Suprapubic skin (tissue), 4 donors: ENCODE data around the gene HIVEP3. TPM values are rescaled to one million over a fixed set of nuclear protein-coding genes. Genes with fewer than 3 reads are reported as not detected.

Experiments
- DNase-seq, 2 donors: peaks; one replicate each; pipeline ENCODE4 v3.0.0-alpha.2; 2019; ENCODE audit warnings: low spot score in 2 of 2
- H3K27ac ChIP-seq: fragments of 200-600 bp; sonication (generic); one replicate; pipeline ENCODE4 v1.5.1; 2019
- H3K27me3 ChIP-seq: fragments of 200-600 bp; sonication (generic); one replicate; pipeline ENCODE4 v1.5.1; 2019
- H3K36me3 ChIP-seq: fragments of 200-600 bp; sonication (generic); one replicate; pipeline ENCODE4 v1.5.1; 2019
- H3K4me1 ChIP-seq: fragments of 200-600 bp; sonication (generic); one replicate; pipeline ENCODE4 v1.5.1; 2019
- H3K4me3 ChIP-seq: fragments of 200-600 bp; sonication (generic); one replicate; pipeline ENCODE4 v1.5.1; 2019; ENCODE audit warnings: mild to moderate bottlenecking
- H3K9me3 ChIP-seq: fragments of 200-600 bp; sonication (generic); one replicate; pipeline ENCODE4 v1.5.1; 2019
- EP300 ChIP-seq: sonication (generic); formaldehyde crosslinking; IDR thresholded peaks from one replicate; pipeline ENCODE4 v1.6.1; 2017; ENCODE audit warnings: antibody characterized with exemption
- POLR2A ChIP-seq, 2 donors: fragments of 450-650 bp; IDR thresholded peaks; one replicate each; pipeline ENCODE4 v1.6.1; 2017; ENCODE audit warnings: antibody characterized with exemption in 2 of 2, mild to moderate bottlenecking in 2 of 2, moderate library complexity in 2 of 2
- POLR2AphosphoS5 ChIP-seq, 3 donors: sonication (generic); formaldehyde crosslinking; IDR thresholded peaks; one replicate each; pipeline ENCODE4 v1.6.1; 2017; ENCODE audit warnings: antibody characterized with exemption in 3 of 3
- WGBS: methylation state at CpG from one replicate; pipeline ENCODE4 v1.1.5; 2018; 5-methylcytosine and 5-hydroxymethylcytosine counted together
- total RNA-seq, 4 donors: library from RNA; depleted of rRNA; stranded (reverse); fragments of >200 nt; gene quantifications; one replicate each; pipeline ENCODE4 v1.1.0, GENCODE V29; 2016
- TF ChIP-seq, protein P1 (sequence below), 2 donors: fragments of 200-600 bp in 1 of 2; fragments of 450-650 bp in 1 of 2; sonication (generic) in 1 of 2; IDR thresholded peaks; one replicate each; pipeline ENCODE4 v1.5.1; 2016 to 2019; ENCODE audit warnings: antibody characterized with exemption in 2 of 2, mild to moderate bottlenecking in 1 of 2, moderate library complexity in 1 of 2

Gene HIVEP3
- total RNA-seq, 4 donors from 2014 or later, result 11.3 to 23.9 (median 18.3) TPM

DNA sequence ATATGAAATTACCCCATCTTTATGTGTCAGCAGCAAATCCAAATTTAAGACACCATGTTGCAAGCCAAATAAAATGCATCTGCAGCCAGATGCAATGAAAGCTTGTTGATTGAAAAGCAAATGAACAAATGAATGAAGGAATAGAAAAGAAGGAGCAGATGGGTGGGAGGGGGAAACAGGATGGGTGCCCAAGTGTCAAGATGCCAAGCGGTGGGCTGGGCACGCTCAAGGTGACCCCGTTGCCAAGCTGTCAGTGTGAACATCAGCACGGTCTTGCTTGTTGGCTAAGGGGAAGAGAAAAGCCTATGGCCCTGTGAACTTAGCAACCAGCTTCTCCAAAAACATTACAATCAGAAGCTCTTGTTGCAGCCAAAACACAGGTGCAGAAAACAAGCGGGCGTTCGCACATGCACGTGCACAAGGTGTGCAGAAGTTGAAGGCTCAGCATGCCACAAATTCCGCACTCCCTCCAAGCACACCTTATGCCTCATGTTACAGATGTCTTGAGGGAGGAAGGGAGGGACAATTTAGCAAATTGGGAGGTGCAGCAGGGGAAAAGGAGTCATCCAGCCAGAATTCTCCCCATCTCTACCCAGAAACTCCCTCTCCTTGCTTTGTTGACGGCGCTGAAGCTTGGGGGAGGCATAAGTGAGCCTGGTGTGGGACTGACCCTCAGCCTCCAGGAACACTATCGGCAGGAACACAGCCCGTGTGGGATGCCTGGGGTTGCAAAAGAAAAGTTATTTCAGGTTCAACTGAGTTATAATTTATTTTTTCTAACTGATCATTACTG lies 62.4 kb downstream of the HIVEP3 start:
- Histone ChIP-seq H3K9me3 (no peaks in the 10 kb centered on the region), H3K4me1 (peaks cover 14% of the 10 kb centered on the region), H3K36me3 (no peaks in the 10 kb centered on the region), H3K27me3 (no peaks in the 10 kb centered on the region), H3K4me3 (no peak overlapping the region), H3K27ac (no peak overlapping the region)
- DNase-seq, result no peak
- TF ChIP-seq POLR2A (IDR thresholded peaks at IDR 0.05) (no peak), POLR2AphosphoS5 (IDR thresholded peaks at IDR 0.05) (no peak), EP300 (no peak)
- TF ChIP-seq, protein P1, sequence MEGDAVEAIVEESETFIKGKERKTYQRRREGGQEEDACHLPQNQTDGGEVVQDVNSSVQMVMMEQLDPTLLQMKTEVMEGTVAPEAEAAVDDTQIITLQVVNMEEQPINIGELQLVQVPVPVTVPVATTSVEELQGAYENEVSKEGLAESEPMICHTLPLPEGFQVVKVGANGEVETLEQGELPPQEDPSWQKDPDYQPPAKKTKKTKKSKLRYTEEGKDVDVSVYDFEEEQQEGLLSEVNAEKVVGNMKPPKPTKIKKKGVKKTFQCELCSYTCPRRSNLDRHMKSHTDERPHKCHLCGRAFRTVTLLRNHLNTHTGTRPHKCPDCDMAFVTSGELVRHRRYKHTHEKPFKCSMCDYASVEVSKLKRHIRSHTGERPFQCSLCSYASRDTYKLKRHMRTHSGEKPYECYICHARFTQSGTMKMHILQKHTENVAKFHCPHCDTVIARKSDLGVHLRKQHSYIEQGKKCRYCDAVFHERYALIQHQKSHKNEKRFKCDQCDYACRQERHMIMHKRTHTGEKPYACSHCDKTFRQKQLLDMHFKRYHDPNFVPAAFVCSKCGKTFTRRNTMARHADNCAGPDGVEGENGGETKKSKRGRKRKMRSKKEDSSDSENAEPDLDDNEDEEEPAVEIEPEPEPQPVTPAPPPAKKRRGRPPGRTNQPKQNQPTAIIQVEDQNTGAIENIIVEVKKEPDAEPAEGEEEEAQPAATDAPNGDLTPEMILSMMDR (IDR thresholded peaks at IDR 0.05), result no peak
- 47% methylated on average over 13 of the region's 13 CpGs for WGBS

DNA sequence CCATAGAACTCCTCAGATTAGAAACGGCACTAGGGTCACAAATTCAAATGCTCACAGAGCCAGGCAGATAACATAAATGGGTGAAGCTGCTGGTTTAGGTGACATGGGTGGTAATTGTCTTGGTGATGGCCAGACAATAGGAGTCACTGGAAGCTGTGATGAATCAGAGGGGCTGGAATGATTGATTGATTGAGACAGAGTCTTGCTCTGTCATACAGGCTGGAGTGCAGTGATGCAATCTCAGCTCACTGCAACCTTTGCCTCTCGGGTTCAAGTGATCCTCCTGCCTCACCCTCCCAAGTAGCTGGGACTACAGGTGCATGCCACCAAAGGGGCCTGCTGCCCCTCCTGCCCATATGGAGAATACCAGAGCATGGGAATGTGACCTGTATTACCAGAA lies 63.0 kb downstream of the HIVEP3 start:
- H3K9me3 ChIP-seq, result no peaks in the 10 kb centered on the region
- no peak for DNase-seq
- no peak overlapping the region for H3K27ac ChIP-seq
- H3K4me3 ChIP-seq, result no peak overlapping the region
- TF ChIP-seq POLR2AphosphoS5 (IDR thresholded peaks at IDR 0.05) (no peak), EP300 (no peak), POLR2A (IDR thresholded peaks at IDR 0.05) (no peak)
- TF ChIP-seq, protein P1 (IDR thresholded peaks at IDR 0.05), result no peak
- H3K27me3 ChIP-seq, result no peaks in the 10 kb centered on the region
- peaks cover 14% of the 10 kb centered on the region for H3K4me1 ChIP-seq
- H3K36me3 ChIP-seq, result no peaks in the 10 kb centered on the region
- 83% methylated on average over 2 of the region's 2 CpGs for WGBS

DNA sequence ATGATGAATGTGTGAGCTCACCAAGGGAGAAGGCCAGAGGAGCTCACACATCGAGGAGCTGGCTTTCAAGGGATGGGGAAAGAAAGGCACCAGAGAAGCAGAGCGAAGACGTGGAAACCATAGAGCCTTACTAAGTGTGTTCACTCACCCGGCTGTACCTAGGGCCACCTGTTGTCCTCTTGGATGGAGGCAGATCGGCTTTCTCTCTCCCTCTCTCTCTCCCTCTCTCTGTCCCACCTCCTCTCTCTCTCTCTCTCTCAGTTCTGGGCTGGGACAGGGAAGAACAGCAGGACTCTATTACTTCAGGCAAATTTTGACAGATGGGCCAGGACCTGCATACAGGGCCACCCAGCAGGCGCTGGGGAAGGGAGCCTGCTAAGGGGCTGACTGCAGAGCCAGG lies 64.8 kb downstream of the HIVEP3 start:
- Histone ChIP-seq H3K36me3 (no peaks in the 10 kb centered on the region), H3K9me3 (no peaks in the 10 kb centered on the region), H3K27ac (no peak overlapping the region), H3K4me1 (peaks cover 14% of the 10 kb centered on the region), H3K27me3 (no peaks in the 10 kb centered on the region), H3K4me3 (no peak overlapping the region)
- no peak for DNase-seq
- TF ChIP-seq, protein P1 (IDR thresholded peaks at IDR 0.05), result no peak
- no peak for TF ChIP-seq EP300
- no peak for TF ChIP-seq POLR2AphosphoS5 (IDR thresholded peaks at IDR 0.05)
- TF ChIP-seq POLR2A (IDR thresholded peaks at IDR 0.05), result no peak
- 89% methylated on average over 6 of the region's 6 CpGs for WGBS

DNA sequence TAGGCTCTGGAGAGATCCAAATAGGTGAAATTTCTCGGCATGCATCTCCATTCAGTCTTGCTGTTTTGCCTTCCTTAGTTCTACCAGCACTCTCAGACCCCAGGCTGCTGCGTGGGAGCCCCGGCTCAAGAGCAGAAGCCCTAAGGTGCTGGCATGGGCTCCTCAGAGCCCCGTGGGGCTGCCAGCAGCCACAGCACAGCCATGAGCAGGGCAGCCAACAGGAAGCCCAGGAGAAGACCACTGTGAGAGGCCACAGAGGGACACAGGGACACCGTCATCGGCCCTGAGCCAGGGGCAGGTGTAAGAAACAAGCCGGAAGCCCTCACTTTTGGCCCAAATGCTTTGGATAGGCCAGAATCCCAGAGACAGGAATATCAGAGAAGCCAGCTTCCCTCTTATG lies 66.6 kb downstream of the HIVEP3 start:
- Histone ChIP-seq H3K4me1 (peaks cover 13% of the 10 kb centered on the region), H3K36me3 (no peaks in the 10 kb centered on the region), H3K9me3 (no peaks in the 10 kb centered on the region), H3K4me3 (no peak overlapping the region), H3K27ac (no peak overlapping the region), H3K27me3 (no peaks in the 10 kb centered on the region)
- TF ChIP-seq, protein P1 (IDR thresholded peaks at IDR 0.05), result no peak
- TF ChIP-seq POLR2AphosphoS5 (IDR thresholded peaks at IDR 0.05), result no peak
- TF ChIP-seq POLR2A (IDR thresholded peaks at IDR 0.05), result no peak
- no peak for TF ChIP-seq EP300
- WGBS, result 87% methylated on average over 7 of the region's 7 CpGs
- no peak for DNase-seq

DNA sequence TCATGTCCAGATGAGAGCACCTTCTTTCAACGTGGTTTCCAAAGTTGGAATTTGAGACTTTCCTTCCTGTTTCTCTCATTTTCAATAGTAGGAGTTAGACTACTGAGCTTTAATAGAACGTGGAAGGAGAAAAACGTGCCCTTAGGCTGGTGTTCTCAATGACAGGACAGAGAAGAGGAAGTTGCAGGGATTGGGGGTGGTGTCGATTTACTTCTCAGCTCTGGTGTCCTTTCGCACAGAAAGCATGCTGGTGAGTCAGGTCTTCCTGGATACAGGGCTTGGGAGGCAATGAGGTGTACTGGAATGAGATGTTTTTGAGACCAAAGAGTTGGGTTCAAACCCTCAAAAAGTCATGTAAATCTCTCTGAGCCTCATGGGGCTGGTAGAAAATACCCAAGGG lies 67.1 kb downstream of the HIVEP3 start:
- no peak for DNase-seq
- Histone ChIP-seq H3K27ac (no peak overlapping the region), H3K27me3 (no peaks in the 10 kb centered on the region), H3K36me3 (no peaks in the 10 kb centered on the region), H3K4me1 (peaks cover 8% of the 10 kb centered on the region), H3K4me3 (no peak overlapping the region), H3K9me3 (no peaks in the 10 kb centered on the region)
- WGBS, result 76% methylated on average over 5 of the region's 5 CpGs
- TF ChIP-seq, protein P1 (IDR thresholded peaks at IDR 0.05), result no peak
- TF ChIP-seq EP300 (no peak), POLR2AphosphoS5 (IDR thresholded peaks at IDR 0.05) (no peak), POLR2A (IDR thresholded peaks at IDR 0.05) (no peak)
